Skin of body (tissue), 2 donors: Measurements from ENCODE around the gene NATD1. TPM values are rescaled to one million over a fixed set of nuclear protein-coding genes. Genes with fewer than 3 reads are reported as not detected.

Experiments
- DNase-seq: peaks from one replicate; lab custom pipeline; 2025; lab: John Stamatoyannopoulos, UW
- total RNA-seq: library from RNA; depleted of rRNA; stranded (reverse); fragments of >200 nt; gene quantifications from one replicate; pipeline ENCODE4 v1.2.3, GENCODE V29; 2014

The NATD1 gene
- total RNA-seq, 1 donor from 2014 or later, result 3.6 TPM

DNA sequence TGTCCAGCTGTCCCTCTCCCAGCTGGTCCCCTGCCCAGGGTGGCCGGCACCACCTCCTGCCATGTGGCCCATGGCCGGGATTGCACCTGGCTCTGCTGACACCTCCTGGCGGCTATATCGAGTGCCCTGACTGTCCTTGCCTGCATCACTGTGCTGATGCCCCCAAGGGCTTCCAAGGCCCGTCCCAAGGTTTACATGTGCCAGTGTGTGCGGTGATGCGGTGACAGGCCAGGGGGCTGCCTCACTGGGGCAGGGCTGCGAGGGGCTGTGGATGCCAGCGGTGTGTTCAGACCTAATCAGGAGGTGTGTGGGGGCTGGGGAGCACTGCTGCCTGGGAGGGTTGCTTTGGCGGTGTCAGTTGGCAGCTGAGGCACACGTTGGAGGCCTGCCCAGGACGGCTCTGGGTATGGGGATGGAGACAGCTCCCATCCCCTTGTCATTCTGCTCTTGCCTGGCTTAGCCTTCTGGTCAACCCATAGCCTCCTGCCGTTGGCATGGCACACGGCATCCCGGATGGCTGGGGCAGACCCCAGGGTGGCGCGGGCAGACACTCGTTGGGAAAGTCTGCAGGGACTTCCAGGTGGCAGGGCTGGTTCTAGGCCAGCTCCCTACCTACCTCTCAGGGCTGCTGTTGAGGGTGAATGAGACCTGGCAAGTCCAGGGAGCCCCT is 36.8 kb upstream of the NATD1 start:
- no peak for DNase-seq

DNA sequence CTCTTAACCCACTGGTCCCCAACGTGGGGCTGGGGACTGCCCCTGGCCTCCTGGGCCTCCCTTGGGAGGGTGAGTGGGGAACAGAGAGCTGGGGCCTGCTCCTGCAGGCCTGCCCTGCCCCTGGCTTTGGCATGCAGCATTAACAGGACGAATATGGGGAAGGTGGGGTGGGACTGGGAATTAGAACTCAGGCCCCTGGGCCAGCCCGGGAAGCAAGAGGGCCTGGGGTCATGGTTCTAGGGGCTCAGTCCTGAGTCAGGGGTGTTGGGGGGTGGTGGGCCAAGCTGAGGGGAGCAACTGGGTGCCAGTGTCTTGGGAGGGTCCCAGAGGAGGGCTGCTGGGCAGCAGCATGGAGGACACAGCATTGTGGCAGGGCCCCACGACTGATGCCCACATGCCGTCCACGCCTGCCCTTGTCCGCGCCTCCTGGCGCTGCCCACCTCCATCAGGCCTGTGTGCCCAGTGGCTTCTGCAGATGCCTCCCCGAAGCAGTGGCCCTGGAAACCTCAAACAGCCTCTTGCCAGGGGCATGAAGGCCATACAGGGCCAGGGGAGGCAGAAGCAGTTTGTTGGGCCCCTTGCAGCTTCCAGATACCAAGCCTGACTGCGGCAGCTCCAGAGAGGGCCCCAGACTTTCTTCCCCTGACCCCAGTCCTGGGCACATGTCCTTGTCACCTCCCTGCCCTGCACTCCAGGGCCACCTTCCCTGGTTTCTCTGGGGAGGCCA is 36.1 kb upstream of the NATD1 start:
- DNase-seq, result no peak

DNA sequence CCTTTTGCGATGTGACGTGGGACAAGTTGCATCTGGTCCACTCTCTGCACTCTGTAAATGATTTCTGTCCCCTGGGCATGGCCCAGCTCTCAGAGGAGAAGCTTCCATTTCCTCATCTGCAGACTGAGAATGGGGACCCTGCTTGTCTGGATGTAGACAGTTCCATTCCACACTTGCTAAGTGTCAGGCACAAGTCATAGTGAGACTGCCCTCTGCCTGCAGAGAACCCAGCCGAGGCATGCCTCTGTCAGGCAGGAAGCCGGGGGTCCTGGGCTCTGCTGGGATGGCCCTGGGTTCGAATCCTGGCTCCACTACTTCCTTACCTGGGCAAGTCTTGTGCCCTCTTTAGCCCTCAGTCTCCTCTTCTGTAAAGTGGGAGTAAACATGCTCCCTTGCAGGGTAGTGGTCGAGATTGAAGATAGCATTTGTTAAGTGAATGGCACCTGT is 35.4 kb upstream of the NATD1 start:
- DNase-seq, result no peak

DNA sequence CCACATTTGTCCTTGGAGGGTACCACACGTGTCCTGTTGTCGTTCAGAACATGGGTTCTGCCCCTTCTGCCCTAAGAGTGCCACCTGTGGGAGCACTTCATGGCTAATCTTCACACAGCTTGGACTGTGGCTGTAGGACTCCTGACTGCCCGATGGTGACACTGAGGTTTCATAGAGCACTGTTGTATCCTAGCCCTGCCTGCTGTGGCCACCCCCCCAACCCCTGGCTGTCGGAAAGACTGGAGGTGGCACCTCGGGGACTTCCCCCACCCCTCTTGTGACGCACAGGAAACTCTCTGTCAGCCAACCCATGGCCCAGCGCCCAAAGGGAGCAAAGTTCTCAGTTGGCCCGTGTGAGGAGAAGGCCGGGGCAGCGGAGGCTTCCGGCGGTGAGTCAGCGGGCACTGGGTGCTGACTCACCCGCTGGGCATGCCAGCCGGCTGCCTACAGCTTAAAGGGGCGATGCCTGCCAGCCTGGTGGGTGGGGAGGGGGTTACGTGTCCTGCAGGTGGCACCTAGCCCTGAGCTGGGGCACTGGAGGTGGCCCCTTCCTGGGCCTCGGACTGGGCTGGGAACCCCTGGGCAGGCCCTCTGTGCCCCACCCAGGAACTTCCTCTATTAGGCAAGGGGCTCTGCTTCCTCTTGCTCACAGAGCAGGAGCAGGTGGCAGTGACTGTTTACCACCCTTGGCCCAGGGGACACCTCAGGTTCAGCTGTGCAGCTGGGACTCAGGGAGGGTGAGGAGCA is 34.7 kb upstream of the NATD1 start:
- peak; percentile 59 for DNase-seq

DNA sequence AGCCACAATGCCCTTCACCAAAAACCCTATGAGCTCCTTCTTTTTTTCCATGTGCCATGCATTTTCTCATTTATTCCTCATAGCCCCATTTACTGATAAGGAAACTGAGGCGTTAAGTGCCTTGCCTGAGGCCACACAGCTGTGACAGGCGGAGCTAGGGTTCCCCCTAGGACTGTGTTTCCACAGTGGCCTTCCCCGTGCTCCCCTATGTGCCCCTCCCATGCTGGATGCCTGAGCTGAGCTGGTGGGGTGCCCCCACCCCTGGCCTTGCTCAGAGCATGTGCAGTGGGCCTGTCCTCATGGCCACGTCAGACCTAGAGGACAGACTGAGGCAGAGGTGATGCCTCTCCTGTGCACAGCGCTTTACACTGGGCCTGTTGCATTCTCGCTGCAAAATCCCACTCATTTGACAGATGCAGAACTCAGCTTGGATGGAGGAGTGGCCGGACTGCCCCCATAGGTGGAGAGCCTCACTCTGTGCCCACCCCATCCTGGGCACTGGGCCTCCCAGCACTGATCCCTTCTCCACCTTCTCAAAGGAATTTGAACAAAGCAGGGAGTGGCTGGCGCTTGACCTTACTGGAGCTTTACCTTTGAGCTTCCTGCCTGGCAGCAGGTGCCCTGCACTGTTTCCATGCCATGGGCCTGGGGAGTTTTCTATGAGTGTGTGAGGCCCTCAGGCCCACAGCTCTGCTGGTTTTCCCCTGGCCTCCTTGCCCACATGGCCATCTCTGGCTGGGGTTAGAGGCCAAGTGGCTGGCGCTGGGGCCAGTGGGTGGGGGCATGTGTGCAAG is 33.9 kb upstream of the NATD1 start:
- DNase-seq, result no peak

DNA sequence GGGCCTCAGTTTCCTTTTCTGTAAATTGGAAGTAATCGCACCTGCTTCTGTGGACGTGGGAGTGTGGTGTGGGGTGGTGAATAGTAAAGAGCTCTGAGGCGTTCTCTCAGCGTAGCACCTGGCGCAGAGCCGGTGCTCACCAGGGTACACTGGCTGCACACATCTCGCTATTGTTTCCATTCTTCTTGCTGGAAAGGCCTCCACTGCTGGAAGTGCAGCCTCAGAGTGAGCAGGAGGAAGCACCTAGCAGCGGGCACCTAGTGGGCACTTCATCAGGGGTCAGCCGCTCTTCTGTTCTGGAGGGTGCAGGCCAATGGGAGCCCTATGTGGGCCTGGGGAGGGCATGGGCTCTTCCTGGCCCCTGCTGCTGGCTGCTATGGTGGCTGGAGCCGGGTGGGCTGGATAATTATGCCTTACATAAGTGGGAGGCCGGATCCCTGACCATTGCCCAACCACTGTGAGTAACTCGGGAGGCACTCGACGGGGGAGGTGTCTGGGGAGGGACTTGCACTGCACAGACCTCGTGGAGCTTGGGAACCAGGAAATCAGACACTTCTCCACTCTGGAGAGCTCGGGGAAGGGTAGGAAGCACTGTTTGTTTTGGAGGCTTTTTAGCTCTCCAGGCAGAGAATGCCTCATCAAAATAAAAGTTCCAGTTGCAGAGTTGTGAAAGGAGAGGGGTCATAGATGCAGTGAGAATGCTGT is 33.0 kb upstream of the NATD1 start:
- DNase-seq, result peak; percentile 68

DNA sequence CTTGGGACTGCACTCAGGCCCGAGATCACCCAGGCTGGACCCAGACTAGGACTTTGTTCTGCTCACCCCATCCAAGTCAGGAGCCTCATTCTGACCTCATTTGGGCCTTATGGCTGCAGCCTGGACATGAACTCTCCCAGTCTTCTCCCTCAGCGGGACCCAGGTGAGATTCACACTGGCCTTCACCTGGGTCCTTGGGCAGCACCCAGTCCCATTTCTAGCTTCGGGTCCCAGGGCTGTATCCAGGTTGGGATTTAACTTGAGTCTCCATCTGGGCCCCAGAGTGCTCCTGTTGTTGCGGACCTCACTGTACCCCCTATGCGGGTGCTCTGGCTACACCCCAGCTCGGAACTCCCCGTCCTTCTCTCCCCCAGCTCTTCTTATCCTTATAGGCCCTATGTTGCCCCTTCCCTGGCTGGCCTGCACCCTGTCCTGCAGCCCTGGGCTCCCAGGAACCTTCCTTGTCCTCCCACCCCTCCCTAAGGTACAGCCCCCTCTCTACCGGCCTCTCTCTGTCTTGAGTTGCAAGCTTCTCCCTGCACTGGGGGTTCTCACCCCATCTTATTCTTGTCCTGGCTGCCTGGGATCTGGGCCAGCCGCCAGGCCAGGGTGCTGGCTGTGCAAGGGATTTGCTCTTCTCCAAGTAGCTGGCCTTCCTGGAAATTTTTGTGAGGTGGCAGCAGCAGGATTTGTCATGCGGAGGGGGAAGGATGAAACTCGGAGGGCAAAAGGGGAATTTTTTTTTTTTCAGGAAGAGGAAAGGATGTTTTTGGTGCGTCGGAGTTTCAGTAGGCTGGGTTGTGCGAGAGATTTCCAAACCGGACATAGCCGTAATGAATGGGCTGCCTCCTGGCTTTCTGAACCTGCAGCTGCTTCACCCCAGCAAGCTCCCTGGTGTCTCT is 32.2 kb upstream of the NATD1 start:
- DNase-seq, result peak; percentile 27

DNA sequence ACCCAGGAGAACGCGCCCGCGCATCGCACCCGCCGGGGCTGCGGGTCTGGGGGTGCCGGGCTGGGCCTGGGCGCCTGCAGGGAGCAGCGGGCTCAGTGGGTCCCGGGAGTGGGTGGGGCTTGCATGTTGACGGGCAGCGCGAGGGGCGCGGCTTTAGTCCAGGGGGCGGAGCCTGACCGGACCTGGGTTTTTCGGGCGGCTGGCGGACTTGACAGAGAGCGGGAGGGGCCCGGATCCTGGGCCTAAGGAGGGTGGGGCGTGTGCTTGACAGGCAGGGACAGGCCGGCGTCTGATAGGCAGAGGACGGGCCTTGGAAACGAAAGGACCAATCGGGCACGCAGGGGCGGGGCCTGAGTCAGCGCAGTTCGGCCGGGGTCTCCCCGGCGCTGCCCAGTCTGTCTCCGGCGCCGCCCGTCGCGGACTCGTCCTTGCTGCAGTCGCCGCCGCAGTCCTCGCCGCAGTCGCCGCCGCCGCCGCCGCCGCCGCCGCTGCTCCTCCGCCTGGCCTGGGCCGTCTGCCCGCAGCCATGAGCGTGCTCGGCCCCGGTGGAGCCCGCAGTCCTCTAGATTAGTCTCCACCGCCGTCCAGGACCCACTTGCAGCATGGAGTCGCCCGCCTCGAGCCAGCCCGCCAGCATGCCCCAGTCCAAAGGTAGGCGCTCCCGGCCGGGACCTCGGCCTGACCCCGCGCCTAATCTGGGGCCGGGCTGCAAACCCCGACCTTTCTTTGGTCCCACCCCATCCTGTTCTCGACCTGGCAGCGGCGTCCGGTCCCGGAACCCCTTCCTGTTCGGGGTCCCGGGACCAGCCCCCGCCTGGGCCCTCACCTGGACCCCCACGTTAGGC is 31.3 kb upstream of the NATD1 start, which contains the start of gene MAP2K3:
MAP2K3 (plus strand) TSS at position 393 of the 845 bp plus-strand sequence; CDS start at position 603, 210 bp downstream.
- DNase-seq, result peak; percentile 97

DNA sequence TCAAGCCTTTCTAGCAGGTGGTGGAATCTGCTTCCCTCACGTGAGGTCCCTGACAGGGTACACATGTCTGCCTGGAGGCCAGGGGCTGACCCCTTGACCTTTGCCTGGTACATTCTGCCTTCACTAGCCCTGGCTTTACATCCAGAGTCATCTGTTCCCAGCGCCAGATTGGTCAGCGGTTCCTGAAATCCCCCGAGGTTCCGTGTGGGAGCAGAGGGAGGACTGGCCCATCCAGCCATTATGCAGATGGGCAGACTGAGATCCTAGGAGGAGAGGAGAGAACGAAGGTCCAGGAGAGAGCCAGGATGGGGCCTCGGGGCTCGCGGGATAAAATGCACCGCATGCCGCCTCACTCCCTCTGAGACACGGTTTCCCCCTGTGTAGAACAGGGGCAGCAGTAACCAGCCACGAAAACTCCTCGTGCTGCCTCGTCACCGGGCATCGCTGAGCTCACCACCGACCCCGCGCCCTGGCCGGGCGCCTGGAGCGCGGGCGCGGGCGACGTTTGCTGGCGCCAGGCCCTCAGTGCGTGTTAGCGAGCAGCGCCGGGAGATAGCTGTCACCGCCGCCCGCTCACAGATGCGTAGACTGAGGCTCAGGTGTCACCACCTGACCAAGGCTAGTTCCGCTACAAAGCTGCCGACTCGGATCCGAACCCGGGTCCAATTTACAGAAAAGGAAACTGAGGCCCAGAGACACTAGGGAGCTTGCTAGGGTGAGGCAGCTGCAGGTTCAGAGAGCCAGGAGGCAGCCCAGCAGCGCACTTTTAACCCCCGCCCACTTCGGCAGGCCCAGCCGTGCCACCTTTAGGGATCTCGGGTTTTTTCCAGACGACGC is 30.5 kb upstream of the NATD1 start:
- no peak for DNase-seq

DNA sequence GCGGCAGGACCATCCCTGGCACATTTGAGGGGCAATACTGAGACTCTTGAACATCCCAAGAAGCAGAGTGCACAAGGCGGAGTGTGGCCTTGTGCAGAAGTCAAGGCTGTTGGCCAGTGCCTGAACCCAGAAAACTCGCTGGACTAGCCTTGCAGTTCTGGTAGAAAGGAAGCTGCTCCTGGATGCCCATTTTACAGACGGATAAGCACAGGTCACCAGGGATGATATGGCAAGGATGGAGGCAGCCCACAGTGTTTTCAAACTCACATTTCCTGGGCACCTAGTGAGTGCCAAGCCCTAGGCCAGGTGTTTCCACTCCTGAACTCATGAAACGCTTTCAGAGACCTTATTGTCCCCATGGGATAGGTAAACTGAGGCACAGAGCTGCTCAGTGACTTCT is 29.6 kb upstream of the NATD1 start:
- DNase-seq, result no peak

DNA sequence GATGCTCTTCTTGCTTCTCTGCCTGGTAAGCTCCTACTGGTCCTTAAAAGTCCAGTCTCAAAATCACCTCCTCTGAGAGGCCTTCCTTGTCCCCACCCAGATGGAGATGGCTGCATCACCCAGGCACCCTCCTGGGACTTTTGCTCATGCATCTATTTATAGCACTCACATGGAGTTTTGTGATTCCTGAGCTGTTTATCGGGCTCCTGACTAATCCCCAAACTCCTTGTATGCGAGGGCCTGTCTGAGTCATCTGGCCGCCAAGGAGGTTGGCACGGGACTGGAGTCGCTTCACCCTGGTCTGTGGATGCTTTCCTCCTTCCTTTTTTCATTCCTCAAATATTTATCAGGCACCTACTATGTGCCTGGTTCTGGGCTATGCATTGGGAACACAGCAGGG is 29.0 kb upstream of the NATD1 start:
- no peak for DNase-seq

DNA sequence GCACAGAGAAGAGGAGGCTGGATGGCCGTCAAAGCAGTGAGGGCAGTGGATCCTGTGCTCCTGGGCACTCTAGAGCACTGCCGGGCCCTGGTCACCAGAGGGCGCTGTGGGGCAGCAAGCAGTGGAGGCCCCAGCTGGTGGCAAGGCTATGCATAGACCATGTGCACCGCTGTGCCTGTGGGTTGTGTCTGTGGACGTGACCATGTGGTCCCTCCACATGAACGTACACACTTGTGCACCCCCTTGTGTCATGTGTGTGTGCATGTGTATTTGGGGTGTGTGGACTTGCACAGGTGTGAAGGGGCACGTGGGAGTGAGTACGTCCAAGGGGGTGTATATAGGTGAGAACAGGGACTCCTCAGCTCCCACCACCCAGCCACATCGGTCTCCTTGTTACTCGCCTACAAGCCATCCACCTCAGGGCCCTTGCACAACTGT is 26.9 kb upstream of the NATD1 start:
- DNase-seq, result peak; percentile 30

DNA sequence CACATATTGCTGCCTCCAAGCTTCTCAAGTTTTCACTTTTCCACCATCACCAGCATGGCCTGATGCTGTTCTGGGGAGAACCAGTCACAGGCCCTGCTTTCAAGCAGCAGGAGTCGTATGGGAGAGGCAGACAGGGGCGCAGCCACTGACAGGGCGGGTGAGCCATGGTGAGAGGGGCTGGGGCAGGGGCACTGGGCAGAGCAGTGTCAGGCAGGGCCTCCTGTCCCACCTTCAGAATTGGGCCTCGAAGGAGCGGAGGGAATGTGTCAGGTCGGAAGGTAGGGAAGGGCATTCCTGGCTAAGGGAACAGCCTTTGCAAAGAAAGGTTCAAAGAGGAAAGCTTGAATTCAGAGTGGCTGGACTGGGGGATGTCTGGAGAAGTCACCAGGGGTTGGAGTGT is 26.4 kb upstream of the NATD1 start:
- DNase-seq, result no peak

DNA sequence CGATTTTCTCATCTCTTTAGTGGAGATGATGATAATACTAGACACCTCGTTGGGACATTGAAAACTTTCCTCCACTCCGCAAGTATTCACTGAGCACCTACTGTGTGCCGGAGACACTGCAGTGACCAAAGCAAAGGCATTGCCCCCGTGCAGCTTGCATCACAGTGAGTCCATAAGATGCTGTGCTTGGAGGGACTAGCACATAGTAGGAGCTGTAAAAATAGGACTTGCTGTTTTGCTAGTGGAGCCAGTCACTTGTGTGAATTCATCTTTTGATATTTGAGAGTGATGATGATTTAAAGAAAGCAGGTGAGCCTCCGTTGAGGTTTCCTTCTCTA is 26.0 kb upstream of the NATD1 start:
- DNase-seq, result no peak

DNA sequence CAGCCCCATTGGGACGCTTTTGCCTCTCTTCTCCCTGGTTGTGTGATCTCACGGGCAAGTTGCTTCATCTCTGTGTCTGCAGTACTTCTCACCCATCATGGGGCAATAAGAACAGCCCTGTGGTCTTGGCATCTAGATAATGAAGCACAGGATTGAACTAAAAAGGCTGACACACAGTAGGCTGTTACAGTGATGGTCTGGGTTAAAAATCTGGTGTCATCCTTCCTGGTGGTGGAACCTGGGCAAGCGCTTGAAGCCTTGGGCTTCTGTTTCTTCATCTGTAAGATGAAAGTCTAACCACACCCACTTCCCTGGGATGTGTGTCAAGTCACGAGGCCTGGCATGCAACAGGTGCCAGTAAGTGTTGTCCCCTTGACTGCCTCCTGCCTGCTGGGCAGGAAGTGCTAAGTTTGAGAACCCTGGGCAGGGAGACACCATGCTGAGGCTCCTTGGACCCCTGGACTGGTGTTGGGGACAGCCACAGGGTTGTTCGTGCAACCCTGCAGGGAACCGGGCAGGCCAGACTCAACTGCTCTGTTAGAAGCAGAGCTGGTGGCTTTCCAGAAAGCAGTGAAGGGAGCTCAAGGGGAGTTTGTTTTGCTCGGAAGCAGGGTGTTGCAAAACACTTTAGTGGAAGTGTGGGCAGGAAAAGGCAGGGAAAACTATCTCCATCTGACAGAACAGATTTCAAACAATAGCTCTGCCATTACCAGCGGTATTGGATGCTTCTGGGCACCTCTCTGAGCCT is 25.4 kb upstream of the NATD1 start:
- DNase-seq, result no peak

DNA sequence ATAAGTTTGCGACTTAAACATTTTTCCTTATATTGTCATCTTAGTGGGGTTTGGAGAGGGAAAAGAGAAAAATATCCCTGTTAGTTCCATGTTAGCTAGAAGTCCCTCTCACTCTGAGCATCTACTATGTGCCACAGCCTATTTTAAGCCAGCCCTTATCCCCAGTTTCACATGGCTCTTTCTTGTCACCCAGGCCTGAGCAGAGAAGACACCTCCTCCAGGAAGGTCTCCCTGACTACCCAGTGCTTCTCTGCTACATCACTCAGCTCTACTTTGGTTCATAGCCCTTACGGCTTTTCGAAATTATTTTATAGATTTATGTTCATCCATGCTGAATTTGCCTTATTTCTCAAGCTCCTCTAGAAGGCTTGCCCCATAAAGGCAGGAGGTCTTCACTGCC is 24.1 kb upstream of the NATD1 start:
- DNase-seq, result no peak

DNA sequence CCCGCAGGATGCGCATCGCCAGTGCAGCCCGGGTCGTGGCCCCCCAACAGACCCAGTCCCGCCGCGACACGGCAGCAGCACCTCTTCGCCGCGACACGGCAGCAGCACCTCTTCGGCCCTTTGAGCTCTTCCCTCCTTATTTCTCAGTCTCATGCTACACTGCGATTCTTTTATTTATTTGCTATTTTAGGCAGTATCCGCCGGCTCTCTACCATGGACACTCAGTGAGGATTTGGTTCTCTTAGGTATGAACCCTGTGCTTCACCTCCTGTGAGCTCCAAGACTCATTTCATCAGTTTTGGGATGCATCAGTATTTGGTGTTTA is 23.0 kb upstream of the NATD1 start:
- DNase-seq, result no peak
